Activated CD8-positive, alpha-beta memory T cell treated with anti-CD3 and anti-CD28 coated beads, Interleukin-2, amount 50 U/mL, for 4 hours (primary cell): ENCODE results near the gene TNFSF4.
"Not testable (repeated sequence)": the region's sequence is repeated elsewhere in the genome, so short reads cannot be mapped to it uniquely, and the experiment has no call there.

Experiments
- DNase-seq: peaks from one replicate; pipeline ENCODE4 v3.0.0-alpha.2; 2020

The TNFSF4 gene

GRCh38 chr1:173161510-173162221, 45.5 kb downstream of the TNFSF4 start:
- DNase-seq = no peak

DNA sequence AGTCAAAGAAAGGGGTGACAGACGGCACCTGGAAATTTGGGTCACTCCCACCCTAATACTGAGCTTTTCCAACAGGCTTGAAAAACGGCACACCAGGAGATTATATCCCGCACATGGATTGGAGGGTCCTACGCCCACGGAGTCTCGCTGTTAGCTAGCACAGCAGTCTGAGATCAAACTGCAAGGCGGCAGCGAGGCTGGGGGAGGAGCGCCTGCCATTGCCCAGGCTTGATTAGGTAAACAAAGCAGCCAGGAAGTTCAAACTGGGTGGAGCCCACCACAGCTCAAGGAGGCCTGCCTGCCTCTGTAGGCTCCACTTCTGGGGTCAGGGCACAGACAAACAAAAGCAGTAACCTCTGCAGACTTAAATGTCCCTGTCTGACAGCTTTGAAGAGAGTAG, 53.2 kb downstream of the TNFSF4 start:
- DNase-seq = not testable (repeated sequence)

- DNase-seq = no peak
Measured at GRCh38 chr1:173153503-173153902, 53.6 kb downstream of the TNFSF4 start.

DNA sequence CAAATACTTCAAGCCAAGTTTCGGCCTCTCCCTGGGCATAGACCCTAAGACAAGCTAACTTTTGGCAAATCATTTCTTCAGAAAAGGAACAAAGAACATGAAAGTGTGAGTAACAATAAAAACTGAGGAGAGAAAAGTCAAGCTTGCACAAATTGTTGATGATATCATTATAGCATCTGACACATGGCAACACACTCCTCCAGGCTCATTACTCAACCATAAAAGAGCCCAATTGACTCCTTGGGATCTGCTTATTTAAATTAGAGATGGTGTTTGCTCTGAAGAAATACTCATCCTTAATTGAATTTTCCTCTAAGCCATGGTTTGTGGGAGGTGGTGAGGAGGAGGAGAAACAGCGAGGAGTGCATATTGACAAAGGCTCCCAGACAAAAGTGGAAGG, 54.5 kb downstream of the TNFSF4 start:
- DNase-seq = no peak

- DNase-seq = no peak
Measured at GRCh38 chr1:173150795-173151194, 56.3 kb downstream of the TNFSF4 start.

- DNase-seq = no peak
Measured at GRCh38 chr1:173149887-173150286, 57.2 kb downstream of the TNFSF4 start.

GRCh38 chr1:173148971-173149370, 58.2 kb downstream of the TNFSF4 start:
- no peak for DNase-seq

DNA sequence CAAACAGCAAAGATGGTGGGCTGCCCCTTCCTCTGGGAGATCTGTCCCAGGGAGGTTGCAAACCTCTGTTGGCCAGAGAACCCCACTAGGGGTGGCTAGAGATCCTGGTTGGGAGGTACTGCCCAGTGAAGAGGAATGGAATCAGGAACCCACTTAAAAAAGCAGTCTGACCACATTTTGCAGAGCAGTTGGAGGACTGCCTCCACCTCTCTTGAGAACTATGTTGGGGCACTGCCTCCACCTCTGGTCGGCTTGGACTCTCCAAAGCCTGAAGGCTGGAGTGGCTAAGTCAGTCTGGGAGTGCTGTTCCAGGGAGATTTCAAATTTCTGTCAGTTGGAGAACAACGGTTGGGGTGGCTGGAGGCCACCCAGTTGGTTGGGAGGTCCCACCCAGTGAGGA, 58.6 kb downstream of the TNFSF4 start:
- DNase-seq = no peak

DNA sequence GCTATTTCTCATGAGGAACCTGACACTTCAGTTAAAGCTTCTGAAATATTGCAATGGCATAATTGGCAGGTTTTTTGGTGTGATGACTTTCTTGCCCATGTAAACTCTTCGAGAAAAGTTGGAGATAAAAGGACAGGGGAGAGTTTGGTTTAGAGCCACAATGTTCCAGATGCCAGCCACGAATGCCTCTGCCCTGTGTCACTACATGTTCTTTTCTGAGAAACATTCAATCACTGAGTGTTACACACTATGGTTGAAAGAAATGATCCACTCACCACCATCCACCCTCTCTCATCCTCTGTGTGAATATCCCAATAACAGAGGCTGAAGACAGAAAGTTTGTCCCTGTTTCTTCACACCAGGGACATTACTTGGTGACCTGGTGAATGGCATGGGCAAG, 66.4 kb downstream of the TNFSF4 start:
- no peak for DNase-seq

GRCh38 chr1:173139706-173140105, 67.4 kb downstream of the TNFSF4 start:
- no peak for DNase-seq

GRCh38 chr1:173137107-173137706, 69.9 kb downstream of the TNFSF4 start:
- DNase-seq = no peak

DNA sequence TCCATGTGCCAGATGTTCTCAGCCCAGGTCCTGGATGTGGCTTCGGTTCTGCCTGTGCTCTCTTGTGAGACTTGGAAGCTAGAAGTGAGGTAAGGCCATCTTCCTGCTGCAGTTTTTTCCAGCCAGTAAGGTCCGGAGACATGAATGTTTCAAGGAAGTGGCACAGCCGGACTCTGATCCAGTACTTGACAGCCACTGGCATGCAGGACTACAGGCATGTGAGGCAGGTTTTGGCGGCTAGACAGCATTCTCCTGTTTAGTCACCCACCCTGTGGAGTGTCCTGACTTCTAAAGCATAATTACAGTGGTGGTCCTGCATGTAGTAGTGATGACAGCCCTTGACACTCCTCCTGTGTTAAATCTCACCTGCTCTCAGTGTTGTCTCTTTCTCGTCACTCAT, 72.3 kb downstream of the TNFSF4 start:
- DNase-seq = no peak

- DNase-seq = no peak
Measured at GRCh38 chr1:173134029-173134428, 73.1 kb downstream of the TNFSF4 start.
